PC-9 (cell line): ENCODE data around the gene DCAF6. TPM values are rescaled to one million over a fixed set of nuclear protein-coding genes. Genes with fewer than 3 reads are reported as not detected.

Experiments used
- BruUV-seq: library from RNA; stranded (reverse); fragments of 400-500 nt; replicated peaks from 2 replicates; lab custom pipeline; 2021; lab: Mats Ljungman, UMichigan
- CTCF ChIA-PET: fragments of 300-600 bp; sonication (Branson Sonifier 250); formaldehyde crosslinking; loops from one replicate; lab custom pipeline; 2022; ENCODE audit warnings: antibody characterized with exemption; lab: Charles Lee
- POLR2A ChIA-PET: fragments of 300-600 bp; sonication (Branson Sonifier 250); formaldehyde crosslinking; loops from one replicate; lab custom pipeline; 2022; ENCODE audit warnings: antibody characterized with exemption; ENCODE audit not compliant: unreplicated experiment; lab: Charles Lee
- DNase-seq, 2 experiments: peaks; one replicate each; pipeline versions ENCODE4 v3.0.0 to v3.0.0-alpha.2; 2015 to 2022; ENCODE audit warnings: mixed read lengths in 1 of 2
- H2AFZ ChIP-seq: fragments of 200-600 bp; sonication (generic); 2 replicates; pipeline ENCODE4 v1.8.1; 2017; ENCODE audit warnings: antibody characterized with exemption
- H3F3A ChIP-seq: fragments of 200-600 bp; sonication (generic); 2 replicates; pipeline ENCODE4 v1.8.1; 2017; ENCODE audit warnings: antibody characterized with exemption, mild to moderate bottlenecking, low read depth; ENCODE audit not compliant: insufficient read depth
- H3K27ac ChIP-seq: fragments of 200-600 bp; sonication (generic); 2 replicates; pipeline ENCODE4 v1.6.1; 2016; ENCODE audit warnings: mixed run types
- H3K27me3 ChIP-seq: fragments of 200-600 bp; sonication (generic); 2 replicates; pipeline ENCODE4 v1.6.1; 2016; ENCODE audit warnings: low read depth, mixed run types; ENCODE audit not compliant: insufficient read depth
- H3K36me3 ChIP-seq: fragments of 200-600 bp; sonication (generic); 2 replicates; pipeline ENCODE4 v1.6.1; 2016; ENCODE audit warnings: low read depth, mixed run types
- H3K4me1 ChIP-seq: fragments of 200-600 bp; sonication (generic); replicated peaks from 2 replicates; pipeline ENCODE4 v1.6.1; 2016; ENCODE audit warnings: mixed run types; ENCODE audit not compliant: insufficient read depth
- H3K4me2 ChIP-seq: fragments of 200-600 bp; sonication (generic); 2 replicates; pipeline ENCODE4 v1.6.1; 2017; ENCODE audit warnings: mixed run types
- H3K4me3 ChIP-seq: fragments of 200-600 bp; sonication (generic); 2 replicates; pipeline ENCODE4 v1.6.1; 2016; ENCODE audit warnings: mixed run types
- H3K79me2 ChIP-seq: fragments of 200-600 bp; sonication (generic); 2 replicates; pipeline ENCODE4 v1.6.1; 2017; ENCODE audit warnings: low read depth, mixed run types
- H3K9me2 ChIP-seq: fragments of 200-600 bp; sonication (generic); 2 replicates; pipeline ENCODE4 v1.8.1; 2017; ENCODE audit warnings: mild to moderate bottlenecking; ENCODE audit not compliant: insufficient read depth
- H3K9me3 ChIP-seq: fragments of 200-600 bp; sonication (generic); 2 replicates; pipeline ENCODE4 v1.8.1; 2016; ENCODE audit warnings: low read depth; ENCODE audit not compliant: insufficient read depth
- H4K20me1 ChIP-seq: fragments of 200-600 bp; sonication (generic); 2 replicates; pipeline ENCODE4 v1.8.1; 2017; ENCODE audit not compliant: insufficient read depth
- EZH2 ChIP-seq: fragments of 200-600 bp; sonication (generic); IDR thresholded peaks from 2 replicates; pipeline ENCODE4 v1.8.0; 2017; ENCODE audit warnings: antibody characterized with exemption, low read depth
- intact Hi-C: fragments of 100-400 bp; cut with micrococcal nuclease; formaldehyde crosslinking; loops from one replicate; pipeline ENCODE4 v1.10.0; 2022; ENCODE audit not compliant: unreplicated experiment
- total RNA-seq: library from RNA; stranded (reverse); gene quantifications from 2 replicates; pipeline ENCODE4 v1.2.3, GENCODE V29; 2021
- TF ChIP-seq, protein P1 (sequence below): fragments of 200-600 bp; sonication (generic); conservative IDR thresholded peaks from 2 replicates; pipeline ENCODE4 v1.6.1; 2017; ENCODE audit warnings: mixed run types, antibody characterized with exemption, mild to moderate bottlenecking, moderate library complexity

The DCAF6 gene
- total RNA-seq, 1 experiment from 2014 or later = 77.4 TPM

DNA sequence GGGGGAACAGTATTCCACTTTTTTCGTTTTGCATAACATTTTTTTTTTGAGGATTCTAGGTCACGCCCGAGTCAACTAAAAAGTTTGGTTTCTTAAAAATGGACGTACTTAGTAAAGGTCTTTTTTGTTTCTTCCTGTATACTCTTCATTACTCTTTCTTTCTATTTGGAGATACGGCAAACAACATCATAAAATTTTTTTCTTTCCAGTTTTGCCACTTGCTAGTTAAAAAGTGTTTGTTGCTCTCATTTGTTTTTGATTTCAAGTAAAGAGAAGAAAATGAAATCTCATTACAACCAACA is 1.2 kb downstream of the DCAF6 start:
- H3K9me3 ChIP-seq = no peaks in the 10 kb centered on the region
- no TSS peak for BruUV-seq

DNA sequence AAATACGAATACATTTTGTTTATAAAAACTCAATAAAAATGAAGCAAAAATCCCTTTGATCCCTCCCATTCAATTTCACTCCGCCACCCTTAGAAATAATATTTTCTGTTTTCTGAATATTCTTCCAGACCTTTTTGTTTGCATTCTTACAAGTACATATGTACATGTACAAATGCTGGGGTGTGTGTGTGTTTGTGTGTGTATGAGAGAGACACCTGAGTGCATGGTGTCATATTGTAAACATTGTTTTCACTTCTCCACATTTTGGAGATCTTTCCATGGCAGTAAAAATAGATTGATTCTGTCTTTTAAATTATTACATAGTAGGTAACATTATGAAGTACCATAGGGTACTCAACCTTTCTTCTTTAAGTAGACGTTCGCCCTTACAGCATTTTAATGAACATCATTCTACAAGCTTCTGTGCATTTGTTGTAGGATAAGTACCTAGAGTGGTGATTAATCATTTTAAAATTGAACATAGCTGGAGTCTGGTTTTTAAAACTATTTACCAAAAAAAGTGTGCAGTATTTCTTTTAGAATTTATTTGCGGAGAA is 1.7 kb downstream of the DCAF6 start:
- Histone ChIP-seq H3K9me3 (no peaks in the 10 kb centered on the region), H3K4me1 (peaks cover 33% of the 10 kb centered on the region), H3K4me2 (peak overlapping the region; percentile 91), H3K79me2 (peaks cover 88% of the 10 kb centered on the region), H3K9me2 (no peaks in the 10 kb centered on the region), H3K27me3 (no peaks in the 10 kb centered on the region), H3K36me3 (0 out of 2 replicates have a peak, but pooled peaks cover 6% of the 10 kb centered on the region), H2AFZ (no peak overlapping the region), H3K27ac (peak overlapping the region; percentile 94), H3F3A (peaks cover 13% of the 10 kb centered on the region; the same call in 1 of the 2 replicates), H3K4me3 (peak overlapping the region; percentile 82), H4K20me1 (no peaks in the 10 kb centered on the region)
- no peak for DNase-seq
- BruUV-seq = no TSS peak
- no peak for TF ChIP-seq EZH2
- TF ChIP-seq, protein P1, sequence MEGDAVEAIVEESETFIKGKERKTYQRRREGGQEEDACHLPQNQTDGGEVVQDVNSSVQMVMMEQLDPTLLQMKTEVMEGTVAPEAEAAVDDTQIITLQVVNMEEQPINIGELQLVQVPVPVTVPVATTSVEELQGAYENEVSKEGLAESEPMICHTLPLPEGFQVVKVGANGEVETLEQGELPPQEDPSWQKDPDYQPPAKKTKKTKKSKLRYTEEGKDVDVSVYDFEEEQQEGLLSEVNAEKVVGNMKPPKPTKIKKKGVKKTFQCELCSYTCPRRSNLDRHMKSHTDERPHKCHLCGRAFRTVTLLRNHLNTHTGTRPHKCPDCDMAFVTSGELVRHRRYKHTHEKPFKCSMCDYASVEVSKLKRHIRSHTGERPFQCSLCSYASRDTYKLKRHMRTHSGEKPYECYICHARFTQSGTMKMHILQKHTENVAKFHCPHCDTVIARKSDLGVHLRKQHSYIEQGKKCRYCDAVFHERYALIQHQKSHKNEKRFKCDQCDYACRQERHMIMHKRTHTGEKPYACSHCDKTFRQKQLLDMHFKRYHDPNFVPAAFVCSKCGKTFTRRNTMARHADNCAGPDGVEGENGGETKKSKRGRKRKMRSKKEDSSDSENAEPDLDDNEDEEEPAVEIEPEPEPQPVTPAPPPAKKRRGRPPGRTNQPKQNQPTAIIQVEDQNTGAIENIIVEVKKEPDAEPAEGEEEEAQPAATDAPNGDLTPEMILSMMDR = no peak
- ChIA-PET POLR2A (interaction anchor here (0.6 kb wide), 1 partner anchor 384 kb away, joined by 4 read pairs; the partner anchor contains the start of gene CREG1), CTCF (interaction anchor here (1.2 kb wide), 1 partner anchor 16 kb away, joined by 4 read pairs; no protein-coding TSS in a partner anchor)
- intact Hi-C loops = loop anchor here (10.0 kb wide), 1 partner anchor 713 kb away; the partner anchor contains the start of gene POU2F1

More for the DNA sequence above, 1.2 kb downstream of the DCAF6 start:
- no peaks in the 10 kb centered on the region for H3K27me3 ChIP-seq
- peaks cover 13% of the 10 kb centered on the region; the same call in 1 of the 2 replicates for H3F3A ChIP-seq
- peaks cover 33% of the 10 kb centered on the region for H3K4me1 ChIP-seq
- no peaks in the 10 kb centered on the region for H4K20me1 ChIP-seq
- H3K9me2 ChIP-seq = no peaks in the 10 kb centered on the region
- ChIA-PET POLR2A (interaction anchor here (0.5 to 0.7 kb wide), 3 partner anchors 116 to 384 kb away, joined by 4 to 10 read pairs (median 6); partner anchors contain the start of gene CREG1), CTCF (interaction anchor here (1.2 kb wide), 1 partner anchor 15 kb away, joined by 4 read pairs; no protein-coding TSS in a partner anchor)
- intact Hi-C loops = loop anchor here (2.0 to 10.0 kb wide), 3 partner anchors 141 to 713 kb away; partner anchors contain the start of gene POU2F1
- peak overlapping the region; percentile 91 for H3K4me2 ChIP-seq
- peak overlapping the region; percentile 94 for H3K27ac ChIP-seq
- H3K36me3 ChIP-seq = 0 out of 2 replicates have a peak, but pooled peaks cover 6% of the 10 kb centered on the region
- H2AFZ ChIP-seq = peak overlapping the region; percentile 90; the same call in 1 of the 2 replicates
- TF ChIP-seq, protein P1 = no peak
- TF ChIP-seq EZH2 = no peak
- DNase-seq = no peak
- H3K4me3 ChIP-seq = peak overlapping the region; percentile 82
- H3K79me2 ChIP-seq = peaks cover 88% of the 10 kb centered on the region

DNA sequence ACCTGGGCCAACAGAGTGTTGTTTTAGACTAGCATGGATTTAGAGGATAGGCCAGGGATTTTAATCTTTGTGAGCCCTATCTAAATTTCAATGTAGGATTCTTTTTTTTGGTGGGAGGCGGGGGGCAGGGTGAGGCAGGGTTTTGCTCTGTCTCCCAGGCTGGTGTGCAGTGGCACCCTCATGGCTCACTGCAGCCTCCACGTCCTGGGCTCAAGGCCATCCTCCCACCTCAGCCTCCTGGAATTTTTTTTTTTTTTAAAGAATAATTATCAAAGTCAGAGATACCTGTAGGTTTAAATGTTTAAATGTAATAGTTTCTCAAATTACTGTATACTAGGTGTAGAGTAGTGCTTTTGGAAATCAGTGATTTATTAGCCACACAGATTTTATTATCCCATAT is 3.8 kb downstream of the DCAF6 start:
- Histone ChIP-seq H4K20me1 (peaks cover 11% of the 10 kb centered on the region), H3F3A (peaks cover 5% of the 10 kb centered on the region; the same call in 1 of the 2 replicates), H3K9me2 (no peaks in the 10 kb centered on the region), H3K36me3 (0 out of 2 replicates have a peak, but pooled peaks cover 6% of the 10 kb centered on the region), H3K27me3 (no peaks in the 10 kb centered on the region), H3K4me1 (peaks cover 16% of the 10 kb centered on the region), H3K4me3 (no peak overlapping the region), H3K4me2 (no peak overlapping the region), H3K9me3 (no peaks in the 10 kb centered on the region), H3K79me2 (peaks cover 88% of the 10 kb centered on the region), H3K27ac (no peak overlapping the region), H2AFZ (no peak overlapping the region)
- DNase-seq = no peak
- BruUV-seq = no TSS peak
- TF ChIP-seq, protein P1 = no peak
- TF ChIP-seq EZH2 = no peak
- intact Hi-C loops = no loop called here
- ChIA-PET CTCF (no interaction called here), POLR2A (no interaction called here)
